ENCODE results near the gene RTL1.

The RTL1 gene

DNA sequence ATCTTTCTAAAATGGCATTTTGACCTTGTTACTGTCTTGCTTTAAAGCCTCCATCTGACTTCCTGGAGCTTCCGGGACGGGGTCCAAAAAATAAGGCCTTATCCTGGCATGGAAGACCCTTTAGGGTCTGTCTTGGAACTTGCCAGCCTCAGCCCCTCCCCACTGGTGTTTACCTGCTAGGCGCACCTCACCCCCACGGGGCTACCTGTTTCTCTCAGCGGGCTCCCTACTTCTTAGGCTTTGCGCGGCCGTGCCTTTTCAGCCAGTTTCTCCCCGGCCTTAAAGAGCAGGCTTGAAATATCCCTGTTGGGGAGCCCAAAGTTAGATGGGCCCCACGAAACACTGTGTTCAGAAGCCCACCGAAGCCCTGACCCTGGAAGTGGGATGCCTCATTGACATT lies 5.1 kb downstream of the RTL1 start:
- Histone ChIP-seq H3K79me2 (ENCODE audit: control insufficient read depth, insufficient read depth, low read length, unreplicated experiment) (no peaks in the 10 kb centered on the region), H3K27me3 (ENCODE audit: insufficient read depth, low read length) (peaks cover 17% of the 10 kb centered on the region; the same call in 1 of the 2 replicates), H3K4me1 (ENCODE audit: control insufficient read depth, insufficient read depth, low read length, unreplicated experiment) (no peaks in the 10 kb centered on the region), H3K4me3 (ENCODE audit: low read depth, low read length) (no peak overlapping the region), H3K36me3 (ENCODE audit: insufficient read depth, low read length) (no peaks in the 10 kb centered on the region; the same call in 1 of the 2 replicates), H3K27ac (ENCODE audit: low read depth, low read length) (no peak overlapping the region), H2AFZ (ENCODE audit: low read length, unreplicated experiment) (no peak overlapping the region)

DNA sequence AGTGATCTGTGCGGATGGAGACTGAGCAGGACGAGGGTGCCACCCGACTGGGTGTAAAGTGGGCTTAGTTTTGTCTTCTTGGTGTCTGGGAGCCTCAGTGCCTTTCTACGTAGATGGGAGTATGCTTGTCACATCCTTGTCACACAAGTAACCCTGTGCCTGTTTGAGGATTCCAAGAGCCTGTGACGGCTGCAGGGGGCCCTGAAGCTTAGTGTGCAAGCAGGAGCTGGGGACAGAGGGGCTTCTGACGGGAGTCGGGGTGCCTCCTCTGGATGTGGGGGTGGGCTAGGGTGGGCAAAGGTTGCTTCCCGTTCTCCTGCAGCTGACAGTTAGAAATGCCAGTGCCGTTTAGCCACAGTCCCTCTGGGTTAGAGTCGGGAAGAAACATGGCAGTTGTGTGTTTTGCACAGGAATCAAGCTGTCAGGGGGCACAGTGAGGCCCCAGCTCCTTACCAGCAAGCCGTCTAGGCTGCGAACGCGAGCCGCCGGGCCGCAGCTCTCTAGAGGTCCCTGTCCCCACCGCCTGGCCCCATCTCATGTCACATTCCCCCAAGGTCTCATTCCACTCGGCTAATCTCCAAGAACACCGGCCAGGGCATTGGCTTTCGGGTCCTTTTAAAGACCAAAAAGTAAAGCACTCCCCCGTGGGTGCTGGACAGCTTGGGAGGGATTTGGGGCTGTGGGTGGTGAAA lies 7.0 kb downstream of the RTL1 start:
- no peak overlapping the region for H2AFZ ChIP-seq (ENCODE audit: low read length, unreplicated experiment)
- H3K79me2 ChIP-seq (ENCODE audit: control insufficient read depth, insufficient read depth, low read length, unreplicated experiment), result no peaks in the 10 kb centered on the region
- H3K4me1 ChIP-seq (ENCODE audit: control insufficient read depth, insufficient read depth, low read length, unreplicated experiment), result no peaks in the 10 kb centered on the region
- H3K4me3 ChIP-seq (ENCODE audit: low read depth, low read length), result no peak overlapping the region
- H3K36me3 ChIP-seq (ENCODE audit: insufficient read depth, low read length), result no peaks in the 10 kb centered on the region; the same call in 1 of the 2 replicates
- H3K27me3 ChIP-seq (ENCODE audit: insufficient read depth, low read length), result peaks cover 10% of the 10 kb centered on the region; the same call in 1 of the 2 replicates
- H3K27ac ChIP-seq (ENCODE audit: low read depth, low read length), result no peak overlapping the region

DNA sequence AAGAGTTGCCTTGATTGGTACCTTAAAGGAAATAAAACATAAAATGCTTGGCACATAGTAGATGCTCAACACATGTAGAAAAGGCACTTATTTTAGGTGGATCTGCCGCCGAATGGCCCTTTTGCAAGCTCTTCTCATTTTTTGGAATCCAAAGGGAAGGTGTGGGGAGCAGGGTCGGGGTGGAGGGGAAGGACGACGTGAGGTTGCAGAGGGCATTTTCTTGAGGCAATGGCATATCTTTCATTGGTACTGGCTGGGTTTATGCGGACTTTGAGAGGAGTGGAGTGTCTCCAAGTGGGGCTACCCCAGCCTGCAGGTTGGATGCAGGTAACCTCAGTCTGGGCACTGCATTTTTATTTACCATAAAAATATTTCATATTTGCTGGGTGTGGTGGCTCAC lies 8.1 kb downstream of the RTL1 start:
- Histone ChIP-seq H3K27ac (ENCODE audit: low read depth, low read length) (no peak overlapping the region), H3K4me3 (ENCODE audit: low read depth, low read length) (no peak overlapping the region), H3K27me3 (ENCODE audit: insufficient read depth, low read length) (peaks cover 6% of the 10 kb centered on the region; the same call in 1 of the 2 replicates), H2AFZ (ENCODE audit: low read length, unreplicated experiment) (no peak overlapping the region), H3K79me2 (ENCODE audit: control insufficient read depth, insufficient read depth, low read length, unreplicated experiment) (no peaks in the 10 kb centered on the region), H3K36me3 (ENCODE audit: insufficient read depth, low read length) (no peaks in the 10 kb centered on the region; the same call in 1 of the 2 replicates), H3K4me1 (ENCODE audit: control insufficient read depth, insufficient read depth, low read length, unreplicated experiment) (no peaks in the 10 kb centered on the region)

DNA sequence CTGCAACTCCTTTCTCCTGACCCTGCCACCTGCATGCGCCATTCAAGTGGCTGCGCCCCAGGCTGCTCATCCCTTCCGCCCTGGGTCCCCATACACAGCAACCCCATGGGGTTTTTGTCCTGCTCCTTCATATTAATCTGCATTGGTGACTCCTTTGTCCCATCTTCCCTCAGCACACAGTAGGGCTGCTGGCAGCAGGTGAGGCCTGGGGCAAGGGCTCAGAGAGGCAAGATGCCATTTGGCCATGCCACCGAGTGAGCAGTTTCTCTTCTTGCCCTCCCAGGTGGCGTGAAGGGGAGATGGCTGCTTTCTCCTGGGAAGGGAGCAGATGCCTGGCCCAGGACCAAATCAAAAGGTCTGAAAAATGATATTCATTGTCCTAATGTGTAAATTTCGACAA lies 9.1 kb downstream of the RTL1 start:
- no peaks in the 10 kb centered on the region for H3K36me3 ChIP-seq (ENCODE audit: insufficient read depth, low read length)
- peaks cover 8% of the 10 kb centered on the region; the same call in 1 of the 2 replicates for H3K27me3 ChIP-seq (ENCODE audit: insufficient read depth, low read length)
- no peaks in the 10 kb centered on the region for H3K79me2 ChIP-seq (ENCODE audit: control insufficient read depth, insufficient read depth, low read length, unreplicated experiment)
- H3K4me1 ChIP-seq (ENCODE audit: control insufficient read depth, insufficient read depth, low read length, unreplicated experiment), result no peaks in the 10 kb centered on the region
- no peak overlapping the region for H2AFZ ChIP-seq (ENCODE audit: low read length, unreplicated experiment)
- no peak overlapping the region for H3K4me3 ChIP-seq (ENCODE audit: low read depth, low read length)
- H3K27ac ChIP-seq (ENCODE audit: low read depth, low read length), result no peak overlapping the region

DNA sequence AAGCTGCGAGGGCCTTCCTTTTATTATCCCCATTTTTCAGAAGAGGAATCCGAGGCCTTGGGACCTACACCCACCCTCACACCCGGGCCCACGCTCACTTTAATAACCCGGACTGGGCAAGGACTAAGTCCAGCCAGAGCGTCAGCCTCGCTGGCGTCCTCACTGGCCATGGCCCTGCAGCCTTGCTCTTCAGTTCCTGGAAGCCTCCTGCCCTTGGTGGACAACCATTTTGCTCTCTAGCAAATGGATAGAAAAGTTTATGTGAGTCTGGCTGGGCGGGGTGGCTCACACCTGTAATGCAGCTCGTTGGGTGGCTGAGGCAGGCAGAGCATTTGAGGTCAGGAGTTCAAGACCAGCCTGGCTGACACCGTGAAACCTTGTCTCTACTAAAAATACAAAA lies 9.8 kb downstream of the RTL1 start:
- Histone ChIP-seq H3K79me2 (ENCODE audit: control insufficient read depth, insufficient read depth, low read length, unreplicated experiment) (no peaks in the 10 kb centered on the region), H2AFZ (ENCODE audit: low read length, unreplicated experiment) (no peak overlapping the region), H3K27me3 (ENCODE audit: insufficient read depth, low read length) (peaks cover 10% of the 10 kb centered on the region; the same call in 1 of the 2 replicates), H3K36me3 (ENCODE audit: insufficient read depth, low read length) (0 out of 2 replicates have a peak, but pooled peaks cover 3% of the 10 kb centered on the region), H3K27ac (ENCODE audit: low read depth, low read length) (no peak overlapping the region), H3K4me3 (ENCODE audit: low read depth, low read length) (no peak overlapping the region), H3K4me1 (ENCODE audit: control insufficient read depth, insufficient read depth, low read length, unreplicated experiment) (no peaks in the 10 kb centered on the region)

DNA sequence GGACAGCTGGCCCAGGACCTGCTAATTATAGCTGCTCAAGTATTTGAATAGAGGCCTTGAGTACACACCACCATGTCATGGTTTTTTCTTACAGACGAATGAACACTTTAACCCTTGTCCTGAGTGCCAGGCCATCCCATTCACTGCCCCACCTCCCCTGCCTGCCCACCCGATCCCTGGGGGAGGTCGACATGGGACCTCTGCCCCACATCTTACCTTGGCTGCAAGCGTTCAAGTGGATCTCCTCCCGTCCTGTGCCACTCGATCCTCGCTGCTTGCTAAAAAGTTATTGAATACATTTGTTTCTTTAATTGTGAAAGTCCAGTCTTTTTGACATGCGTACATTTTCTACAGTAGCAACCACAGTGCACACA lies 10.3 kb downstream of the RTL1 start:
- no peak overlapping the region for H3K4me3 ChIP-seq (ENCODE audit: low read depth, low read length)
- H3K27me3 ChIP-seq (ENCODE audit: insufficient read depth, low read length), result peaks cover 6% of the 10 kb centered on the region; the same call in 1 of the 2 replicates
- no peaks in the 10 kb centered on the region for H3K79me2 ChIP-seq (ENCODE audit: control insufficient read depth, insufficient read depth, low read length, unreplicated experiment)
- no peak overlapping the region for H3K27ac ChIP-seq (ENCODE audit: low read depth, low read length)
- H3K36me3 ChIP-seq (ENCODE audit: insufficient read depth, low read length), result 0 out of 2 replicates have a peak, but pooled peaks cover 6% of the 10 kb centered on the region
- no peaks in the 10 kb centered on the region for H3K4me1 ChIP-seq (ENCODE audit: control insufficient read depth, insufficient read depth, low read length, unreplicated experiment)
- no peak overlapping the region for H2AFZ ChIP-seq (ENCODE audit: low read length, unreplicated experiment)

DNA sequence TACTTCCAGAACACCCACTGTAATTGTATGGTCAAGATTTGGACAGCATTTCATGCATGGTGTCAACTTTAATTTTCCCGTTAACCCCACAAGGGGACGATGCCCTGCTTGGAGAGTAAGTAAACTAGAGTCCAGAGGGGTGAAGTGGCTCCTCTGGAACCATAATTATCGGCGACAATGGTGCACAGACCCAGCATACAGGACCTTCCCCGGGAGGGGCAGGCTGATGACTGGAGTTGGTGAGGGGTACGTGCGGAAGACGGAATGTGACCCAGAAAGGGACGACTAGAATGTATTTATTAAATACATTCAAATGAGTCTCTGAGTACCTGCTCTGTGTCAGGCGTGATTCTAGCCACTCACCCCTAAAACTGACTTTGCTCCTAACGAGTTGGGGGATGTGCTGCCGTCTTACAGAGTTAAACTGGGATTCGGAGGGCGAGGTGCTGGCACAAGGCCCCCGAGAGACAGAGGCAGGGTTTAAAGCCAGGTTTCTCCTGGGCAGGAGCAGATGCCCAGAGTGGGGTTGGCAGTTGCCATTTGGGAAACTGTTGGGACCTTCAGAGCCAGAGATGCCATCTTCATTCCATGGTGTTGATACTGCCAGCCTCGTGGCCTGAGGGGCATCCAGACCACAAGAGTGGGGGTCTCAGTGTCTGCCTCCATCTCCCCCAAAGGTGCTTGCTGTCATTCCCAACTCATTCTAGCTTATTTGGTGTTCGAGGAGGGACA lies 10.9 kb downstream of the RTL1 start:
- Histone ChIP-seq H3K4me3 (ENCODE audit: low read depth, low read length) (no peak overlapping the region), H3K79me2 (ENCODE audit: control insufficient read depth, insufficient read depth, low read length, unreplicated experiment) (no peaks in the 10 kb centered on the region), H2AFZ (ENCODE audit: low read length, unreplicated experiment) (no peak overlapping the region), H3K36me3 (ENCODE audit: insufficient read depth, low read length) (0 out of 2 replicates have a peak, but pooled peaks cover 6% of the 10 kb centered on the region), H3K27me3 (ENCODE audit: insufficient read depth, low read length) (0 out of 2 replicates have a peak, but pooled peaks cover 3% of the 10 kb centered on the region), H3K4me1 (ENCODE audit: control insufficient read depth, insufficient read depth, low read length, unreplicated experiment) (no peaks in the 10 kb centered on the region), H3K27ac (ENCODE audit: low read depth, low read length) (no peak overlapping the region)

DNA sequence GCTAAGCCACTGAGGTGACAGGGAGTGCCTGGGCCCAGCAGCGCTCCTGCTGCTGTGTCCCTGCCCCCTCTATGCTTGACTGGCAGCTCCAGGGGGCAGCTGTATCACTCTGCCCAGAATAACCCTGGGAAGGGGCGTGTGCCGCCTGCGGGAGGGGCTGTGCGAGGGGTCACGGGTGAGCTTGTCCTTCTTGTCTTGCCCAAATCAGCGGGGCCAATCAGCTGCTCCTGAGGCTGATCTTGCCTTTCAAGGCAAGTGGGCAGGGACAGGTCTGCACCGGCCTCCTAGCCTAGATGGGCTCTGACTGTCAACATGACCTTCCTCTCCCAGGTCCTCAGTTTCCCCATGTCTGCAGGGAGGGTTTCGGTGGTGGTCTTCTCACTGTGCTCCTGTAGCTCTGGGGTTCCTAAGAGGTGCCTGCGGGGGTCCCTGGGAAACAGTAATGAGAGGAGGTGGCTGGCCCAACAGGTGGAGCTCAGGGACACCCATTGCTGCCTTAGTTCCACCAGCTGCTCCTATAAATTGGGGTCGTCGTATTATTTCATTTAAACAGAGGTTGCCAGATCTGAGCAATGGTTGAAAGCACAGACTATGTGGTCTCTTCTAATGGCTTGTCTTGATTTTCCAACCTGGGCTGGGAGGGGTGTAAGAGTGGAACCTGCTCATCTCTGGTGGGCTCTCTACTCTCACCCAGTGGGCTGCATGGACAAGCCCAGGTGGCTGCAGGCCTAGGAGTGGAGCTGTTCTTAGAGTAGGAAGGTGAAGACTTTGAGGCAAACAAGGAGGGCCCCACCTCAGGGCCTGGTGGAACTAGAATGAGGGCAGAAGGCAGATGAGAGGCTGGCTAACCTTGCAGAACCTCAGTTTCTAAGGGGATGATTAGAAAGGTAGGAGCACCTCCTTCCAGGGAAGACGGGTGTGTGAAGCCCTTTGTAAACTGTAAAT lies 11.7 kb downstream of the RTL1 start:
- H3K4me3 ChIP-seq (ENCODE audit: low read depth, low read length), result no peak overlapping the region
- no peaks in the 10 kb centered on the region for H3K4me1 ChIP-seq (ENCODE audit: control insufficient read depth, insufficient read depth, low read length, unreplicated experiment)
- no peak overlapping the region for H3K27ac ChIP-seq (ENCODE audit: low read depth, low read length)
- 0 out of 2 replicates have a peak, but pooled peaks cover 3% of the 10 kb centered on the region for H3K27me3 ChIP-seq (ENCODE audit: insufficient read depth, low read length)
- peaks cover 6% of the 10 kb centered on the region; the same call in 1 of the 2 replicates for H3K36me3 ChIP-seq (ENCODE audit: insufficient read depth, low read length)
- H2AFZ ChIP-seq (ENCODE audit: low read length, unreplicated experiment), result no peak overlapping the region
- no peaks in the 10 kb centered on the region for H3K79me2 ChIP-seq (ENCODE audit: control insufficient read depth, insufficient read depth, low read length, unreplicated experiment)

DNA sequence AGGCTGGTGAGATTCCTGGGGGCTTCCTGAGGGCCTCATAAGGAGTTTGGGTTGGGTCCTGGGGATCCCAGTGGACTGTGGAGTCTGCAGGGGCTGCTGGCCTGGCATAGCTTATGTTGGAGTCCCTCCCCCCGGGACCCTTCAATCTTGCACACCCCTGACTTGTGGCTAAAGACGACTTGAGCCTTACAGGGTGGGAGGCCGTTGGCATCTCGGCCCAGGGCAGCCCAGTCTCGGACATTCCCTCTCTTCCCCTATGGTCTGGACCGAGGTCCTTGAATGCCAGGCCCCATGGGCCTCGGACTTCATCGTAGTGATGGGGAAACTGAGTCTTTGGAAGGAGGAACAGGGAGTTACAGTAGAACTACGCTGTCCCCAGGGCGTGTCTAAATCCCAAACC lies 12.5 kb downstream of the RTL1 start:
- no peak overlapping the region for H3K27ac ChIP-seq (ENCODE audit: low read depth, low read length)
- no peak overlapping the region for H2AFZ ChIP-seq (ENCODE audit: low read length, unreplicated experiment)
- no peak overlapping the region for H3K4me3 ChIP-seq (ENCODE audit: low read depth, low read length)
- H3K36me3 ChIP-seq (ENCODE audit: insufficient read depth, low read length), result peaks cover 6% of the 10 kb centered on the region; the same call in 1 of the 2 replicates
- H3K4me1 ChIP-seq (ENCODE audit: control insufficient read depth, insufficient read depth, low read length, unreplicated experiment), result no peaks in the 10 kb centered on the region
- no peaks in the 10 kb centered on the region for H3K79me2 ChIP-seq (ENCODE audit: control insufficient read depth, insufficient read depth, low read length, unreplicated experiment)
- 0 out of 2 replicates have a peak, but pooled peaks cover 3% of the 10 kb centered on the region for H3K27me3 ChIP-seq (ENCODE audit: insufficient read depth, low read length)
